Right ventricle myocardium inferior (tissue), 1 donor: ENCODE measurements around the gene KCNQ5. TPM values are rescaled to one million over a fixed set of nuclear protein-coding genes. Genes with fewer than 3 reads are reported as not detected.

Experiments used
- ATAC-seq: fragments of 200-7000 bp; cut with Tn5 transposase; one replicate; pipeline ENCODE4 v1.9.1; 2020; ENCODE audit warnings: mild to moderate bottlenecking, moderate library complexity
- DNase-seq: peaks from one replicate; pipeline ENCODE4 v3.0.0; 2021; ENCODE audit errors: missing footprints
- intact Hi-C: fragments of 100-400 bp; cut with DNase I; formaldehyde crosslinking; loops from one replicate; pipeline ENCODE4 v1.11.0; 2022
- total RNA-seq: library from RNA; stranded (reverse); fragmentation: NEBNext Ultra II Directional; extraction: Animal tissue kit (Norgen Biotek cat#: 25700); gene quantifications from one replicate; pipeline ENCODE4 v1.2.1, GENCODE V29; 2021
- donor health status: DM: no; HTN: yes; CAD: no; lungs with severe emphysema.

The KCNQ5 gene
- total RNA-seq, 1 donor from 2014 or later = not detected

GRCh38 chr6:72776456-72776855 is 154.6 kb downstream of the KCNQ5 start:
- ATAC-seq (no peak), DNase-seq (no peak)
- intact Hi-C loops = no loop called here

DNA sequence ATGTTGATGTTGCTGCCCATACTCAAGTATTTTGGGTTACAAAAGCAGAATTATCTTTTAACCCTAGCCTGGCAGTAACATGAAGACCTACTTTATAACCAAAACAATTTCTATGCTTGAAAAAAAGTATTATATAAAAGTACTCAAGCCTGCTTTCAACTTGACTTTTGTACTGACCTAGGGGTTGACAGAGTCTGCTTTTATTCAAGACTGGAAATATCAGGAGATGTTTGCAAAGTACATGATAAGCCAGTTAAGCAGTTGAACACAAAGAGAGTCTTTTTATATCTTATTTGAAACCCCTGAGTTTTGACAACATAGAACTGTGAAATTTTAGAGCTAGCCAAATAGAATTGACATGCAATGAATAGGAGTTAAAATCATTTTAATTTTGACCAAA is 159.8 kb downstream of the KCNQ5 start:
- intact Hi-C loops = no loop called here
- no peak for ATAC-seq

GRCh38 chr6:72783035-72783434 is 161.2 kb downstream of the KCNQ5 start:
- intact Hi-C loops = no loop called here
- no peak for DNase-seq
- ATAC-seq = no peak

More for the DNA sequence above, 159.8 kb downstream of the KCNQ5 start:
- no peak for DNase-seq

DNA sequence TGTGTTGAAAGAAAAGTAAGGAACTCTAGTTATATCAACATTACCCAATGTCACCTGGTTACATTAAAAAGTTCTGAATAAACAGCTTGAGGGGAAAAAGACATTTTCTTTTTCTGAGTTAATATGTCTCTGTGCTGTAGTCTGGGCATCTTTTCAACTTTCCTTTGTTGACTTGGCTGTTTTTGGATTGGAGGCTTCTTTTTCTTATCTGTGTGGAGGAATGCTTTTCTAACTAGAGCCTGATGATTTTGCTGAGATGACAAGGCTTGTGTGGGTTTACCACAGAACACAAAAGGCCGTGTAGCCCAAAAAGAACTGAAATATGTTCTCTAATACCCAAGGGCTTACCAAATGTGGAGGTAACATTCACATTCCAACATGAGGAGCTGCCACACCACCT is 161.8 kb downstream of the KCNQ5 start:
- intact Hi-C loops = no loop called here
- ATAC-seq (no peak), DNase-seq (no peak)

- intact Hi-C loops = no loop called here
- ATAC-seq (no peak), DNase-seq (no peak)
These were observed 162.2 kb downstream of the KCNQ5 start for GRCh38 chr6:72784071-72784470.

GRCh38 chr6:72784581-72784980 is 162.7 kb downstream of the KCNQ5 start:
- no peak for ATAC-seq
- intact Hi-C loops = no loop called here
- DNase-seq = no peak

DNA sequence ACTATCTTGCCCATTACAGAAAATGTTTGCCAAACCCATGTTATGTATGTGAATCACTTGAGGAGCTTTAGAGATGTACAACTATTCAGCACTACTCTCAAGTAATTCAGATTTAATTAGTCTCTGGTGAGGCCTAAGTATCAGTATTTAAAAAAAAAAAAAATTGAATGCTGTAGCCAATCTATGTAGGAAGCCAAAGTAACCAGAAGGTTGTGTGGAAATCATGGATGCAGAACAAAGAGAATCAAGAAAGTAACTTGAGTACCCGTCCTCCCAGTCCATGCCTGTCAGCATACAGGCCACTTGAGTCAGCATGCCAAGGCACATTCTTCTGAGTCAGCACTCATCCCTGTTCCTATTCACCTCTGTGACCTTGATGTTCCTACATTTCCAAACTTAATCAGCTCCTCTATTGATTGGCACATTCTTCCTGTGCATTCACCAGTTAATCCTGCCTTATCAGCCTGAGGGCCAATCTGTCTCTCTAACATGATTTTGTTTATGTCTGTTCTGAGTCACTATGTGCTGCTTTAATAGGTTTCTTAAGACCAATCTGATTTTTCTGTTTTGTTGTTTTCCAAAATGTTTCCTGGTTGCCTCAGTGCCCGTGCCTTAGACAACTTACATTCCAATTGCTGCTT is 165.6 kb downstream of the KCNQ5 start:
- ATAC-seq (no peak), DNase-seq (no peak)
- intact Hi-C loops = no loop called here

- intact Hi-C loops = no loop called here
- no peak for ATAC-seq
These were observed 166.3 kb downstream of the KCNQ5 start for GRCh38 chr6:72788188-72788587.

GRCh38 chr6:72789145-72789544 is 167.3 kb downstream of the KCNQ5 start:
- DNase-seq (no peak), ATAC-seq (no peak)
- intact Hi-C loops = no loop called here

More at GRCh38 chr6:72788188-72788587, 166.3 kb downstream of the KCNQ5 start:
- no peak for DNase-seq

- DNase-seq (no peak), ATAC-seq (no peak)
- intact Hi-C loops = no loop called here
These were observed 170.8 kb downstream of the KCNQ5 start for GRCh38 chr6:72792692-72793091.

- ATAC-seq (no peak), DNase-seq (no peak)
- intact Hi-C loops = no loop called here
These were observed 172.0 kb downstream of the KCNQ5 start for GRCh38 chr6:72793641-72794395.

DNA sequence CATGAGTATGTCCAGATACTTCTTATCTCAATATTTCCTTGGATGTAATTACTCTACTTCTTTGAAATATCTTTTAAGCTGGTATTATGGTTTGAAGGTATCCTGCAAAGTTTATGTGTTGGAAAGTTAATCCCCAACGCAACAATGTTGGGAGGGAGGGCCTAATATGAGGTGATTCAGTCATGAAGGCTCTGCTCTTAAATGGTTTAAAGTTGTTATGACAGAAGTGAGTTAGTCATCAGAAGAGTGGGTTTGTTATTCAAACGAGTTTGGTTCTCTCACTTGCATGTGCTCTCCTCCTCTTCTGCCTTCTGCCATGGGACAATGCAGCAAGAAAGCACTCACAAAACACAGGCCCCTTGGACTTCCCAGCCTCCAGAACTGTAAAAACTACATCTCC is 176.3 kb downstream of the KCNQ5 start:
- ATAC-seq (no peak), DNase-seq (no peak)
- intact Hi-C loops = no loop called here

DNA sequence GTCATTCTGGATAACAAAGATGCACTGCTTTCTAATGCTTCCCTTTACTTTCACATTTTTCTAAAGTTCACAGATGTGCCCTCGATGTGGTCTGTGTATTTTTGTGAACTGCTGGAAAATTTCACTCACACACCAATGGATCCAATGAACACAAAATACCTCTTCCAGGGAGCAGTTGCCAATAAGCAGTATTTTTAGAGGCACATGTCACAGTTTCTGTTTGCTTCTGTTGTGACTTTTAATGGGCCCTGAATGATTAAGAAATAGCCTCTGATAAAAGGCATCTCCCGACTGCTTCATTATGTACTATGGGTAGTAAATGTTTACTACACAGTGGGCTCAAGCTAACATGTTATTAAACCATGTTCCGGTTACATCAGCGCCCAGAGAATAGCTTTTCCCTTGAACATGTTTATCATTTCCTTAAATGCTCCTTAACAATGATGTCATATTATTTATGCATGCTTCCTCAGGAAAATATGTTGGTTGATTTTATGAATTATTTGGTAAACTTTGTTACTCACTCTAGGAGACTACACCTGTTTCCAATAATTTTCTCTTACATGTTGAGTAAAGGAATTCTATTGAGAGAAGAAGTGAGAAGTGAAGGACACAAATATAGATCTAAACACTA is 188.0 kb downstream of the KCNQ5 start:
- no peak for ATAC-seq
- no peak for DNase-seq
- intact Hi-C loops = no loop called here

DNA sequence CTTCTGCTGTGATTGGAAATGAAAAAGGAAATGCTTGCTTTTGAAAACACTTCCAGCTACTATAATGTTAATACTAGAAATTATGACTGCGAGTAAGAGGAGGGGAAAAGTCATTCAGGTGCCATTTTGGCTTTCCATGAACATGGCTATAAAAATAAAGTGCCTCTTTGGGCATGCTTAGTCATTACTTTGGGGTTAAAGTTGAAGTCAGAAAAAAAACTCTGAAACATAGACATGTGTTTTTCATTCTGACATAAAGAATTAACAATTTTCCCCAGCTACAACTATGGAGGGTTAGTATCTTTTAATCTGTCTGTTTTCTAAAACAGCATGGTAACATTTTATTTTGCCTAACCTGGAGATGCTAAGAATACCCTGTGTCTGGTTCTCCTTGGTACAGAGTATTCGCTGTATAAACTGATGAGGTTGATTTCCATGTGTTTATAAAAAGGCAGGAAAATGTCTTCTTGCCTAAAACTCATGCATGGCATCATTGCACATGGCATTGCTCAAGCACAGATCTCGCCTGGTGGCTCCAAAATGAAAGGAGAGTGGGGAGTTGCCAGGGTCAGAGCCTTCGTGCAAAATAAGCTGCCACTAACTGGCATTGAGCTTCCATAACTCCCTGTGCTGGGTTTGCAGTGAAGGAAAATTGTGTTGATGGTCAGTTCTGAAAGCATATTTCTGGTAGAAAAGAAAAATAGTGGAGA is 188.9 kb downstream of the KCNQ5 start:
- intact Hi-C loops = no loop called here
- ATAC-seq = no peak
- DNase-seq = no peak

- no peak for DNase-seq
- no peak for ATAC-seq
- intact Hi-C loops = no loop called here
These were observed 190.1 kb downstream of the KCNQ5 start for GRCh38 chr6:72811971-72812421.

DNA sequence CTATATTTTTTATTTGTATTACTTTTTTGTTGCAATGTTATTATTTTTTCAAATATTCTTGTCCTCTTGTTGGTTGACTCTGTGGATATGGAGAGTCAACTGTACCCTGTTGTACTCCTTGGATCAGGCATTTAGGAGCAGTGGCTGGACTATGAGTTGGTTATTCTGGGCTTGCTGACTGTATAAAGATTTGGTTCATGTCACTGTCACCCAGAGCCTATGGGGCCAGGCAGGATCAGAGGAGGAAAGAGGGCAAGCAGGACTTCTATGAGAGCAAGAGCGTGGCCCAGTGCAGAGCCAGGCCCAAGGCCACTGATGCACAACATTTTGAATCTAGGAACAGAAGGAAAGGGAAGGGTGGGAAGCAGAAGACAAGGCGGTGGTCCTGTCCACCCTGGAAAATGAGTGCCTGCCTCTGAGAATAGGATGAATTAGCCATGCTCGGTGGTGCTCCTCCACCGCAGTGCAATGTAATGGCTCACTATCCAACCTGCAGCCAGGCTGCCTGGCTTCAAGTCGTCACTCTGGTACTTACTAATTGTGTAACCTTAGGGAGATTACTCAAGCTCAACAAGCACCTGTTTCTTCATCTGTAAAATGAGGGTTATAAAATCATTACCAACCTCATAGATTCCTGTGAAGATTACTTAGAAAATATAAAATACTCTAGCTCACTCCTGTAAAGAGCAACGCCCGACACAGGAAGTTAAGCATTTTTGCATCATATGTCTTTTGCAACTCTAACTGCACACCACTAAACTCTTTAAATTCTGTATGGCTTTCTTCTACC is 192.1 kb downstream of the KCNQ5 start:
- ATAC-seq (no peak), DNase-seq (no peak)
- intact Hi-C loops = no loop called here

DNA sequence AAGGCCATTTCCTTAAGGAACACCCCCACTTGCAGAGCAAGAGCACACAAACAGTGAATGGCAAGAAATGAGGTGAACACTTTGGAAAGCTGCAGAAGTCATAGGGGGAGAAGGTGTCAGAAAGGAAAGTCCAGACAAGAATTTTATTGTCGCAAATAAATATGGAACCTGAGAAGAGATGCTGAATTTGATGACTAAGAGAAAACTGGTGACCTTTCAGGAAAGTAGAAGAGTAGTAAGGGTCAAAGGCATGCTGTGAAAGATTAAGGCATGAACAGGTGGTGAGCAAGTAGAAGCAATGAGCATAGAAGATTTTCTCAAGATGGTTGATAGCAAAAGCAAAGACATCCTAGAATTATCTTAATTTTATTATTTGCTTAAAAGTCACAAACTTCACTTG is 194.2 kb downstream of the KCNQ5 start:
- no peak for DNase-seq
- intact Hi-C loops = no loop called here
- ATAC-seq = no peak

DNA sequence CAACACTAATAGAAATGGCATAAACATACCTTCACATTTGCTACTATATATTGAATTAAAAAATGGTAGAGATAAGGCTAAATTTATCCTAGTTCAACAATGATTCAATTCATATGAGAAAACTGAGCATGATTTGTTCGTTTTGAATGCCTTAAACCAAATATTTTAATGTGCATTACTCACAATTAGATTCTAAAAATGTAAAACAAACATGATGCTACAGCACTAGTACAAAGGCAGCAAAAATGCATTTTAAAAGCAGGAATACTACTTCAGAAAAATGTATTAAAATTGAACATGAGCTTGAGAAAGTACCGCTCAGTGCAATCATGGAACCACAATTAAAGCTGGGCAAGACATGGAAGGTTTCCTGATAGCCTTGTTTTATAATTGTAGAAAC is 195.3 kb downstream of the KCNQ5 start:
- no peak for ATAC-seq
- no peak for DNase-seq
- intact Hi-C loops = no loop called here

GRCh38 chr6:72819609-72820008 is 197.7 kb downstream of the KCNQ5 start:
- intact Hi-C loops = no loop called here
- no peak for ATAC-seq
- DNase-seq = no peak
